ENCODE measurements around the gene STT3A.

STT3A gene

DNA sequence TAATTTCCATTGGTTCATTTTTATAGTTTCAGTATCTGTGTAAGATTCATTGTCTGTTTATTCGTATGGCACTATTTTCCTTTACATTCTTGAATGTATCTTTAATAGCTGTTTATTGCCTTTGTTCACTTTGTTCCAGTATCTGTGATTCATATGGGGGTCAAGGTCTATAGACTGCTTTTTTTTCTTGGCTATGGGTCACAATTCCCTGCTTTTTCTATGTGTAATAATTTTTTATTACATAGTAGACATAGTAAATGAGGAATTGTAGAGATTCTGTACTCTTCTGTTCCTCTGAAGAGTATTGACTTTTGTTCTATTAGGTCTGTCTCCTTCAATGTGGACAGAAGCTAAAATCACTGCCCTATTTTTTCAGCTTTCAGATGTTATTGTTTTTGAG is 77.5 kb downstream of the STT3A start:
- no peak for DNase-seq

DNA sequence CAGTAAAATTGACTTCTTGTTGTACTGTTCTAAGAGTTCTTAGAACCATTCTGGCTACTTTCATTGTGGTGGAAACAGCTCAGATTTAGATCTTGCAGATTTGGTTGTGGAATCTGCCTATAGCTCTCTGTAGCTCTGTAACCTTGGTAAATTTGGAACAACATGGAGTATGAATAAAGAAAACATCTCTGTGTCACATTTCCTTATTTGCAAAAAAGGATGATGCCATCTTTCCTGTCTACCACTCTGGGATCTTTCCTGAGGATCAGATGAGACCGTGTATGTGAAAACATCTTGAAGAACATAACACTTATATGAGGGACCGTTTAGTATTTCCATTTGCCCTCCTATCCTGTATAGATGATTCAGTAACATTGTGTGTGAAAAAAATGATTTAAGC is 78.9 kb downstream of the STT3A start:
- DNase-seq, result no peak

All from effector CD4-positive, alpha-beta T cell (primary cell).